DMS79 treated with DMSO at 0.1 percent for 48 hours (cell line): Measurements from ENCODE around the gene CHRNA4.
"Not testable (repeated sequence)": the region's sequence is repeated elsewhere in the genome, so short reads cannot be mapped to it uniquely, and the experiment has no call there.

Experiments
- DNase-seq: peaks from one replicate; lab custom pipeline; 2025; lab: John Stamatoyannopoulos, UW

Gene CHRNA4

GRCh38 chr20:63397946-63398450 is 36.8 kb upstream of the CHRNA4 start:
- DNase-seq: no peak

DNA sequence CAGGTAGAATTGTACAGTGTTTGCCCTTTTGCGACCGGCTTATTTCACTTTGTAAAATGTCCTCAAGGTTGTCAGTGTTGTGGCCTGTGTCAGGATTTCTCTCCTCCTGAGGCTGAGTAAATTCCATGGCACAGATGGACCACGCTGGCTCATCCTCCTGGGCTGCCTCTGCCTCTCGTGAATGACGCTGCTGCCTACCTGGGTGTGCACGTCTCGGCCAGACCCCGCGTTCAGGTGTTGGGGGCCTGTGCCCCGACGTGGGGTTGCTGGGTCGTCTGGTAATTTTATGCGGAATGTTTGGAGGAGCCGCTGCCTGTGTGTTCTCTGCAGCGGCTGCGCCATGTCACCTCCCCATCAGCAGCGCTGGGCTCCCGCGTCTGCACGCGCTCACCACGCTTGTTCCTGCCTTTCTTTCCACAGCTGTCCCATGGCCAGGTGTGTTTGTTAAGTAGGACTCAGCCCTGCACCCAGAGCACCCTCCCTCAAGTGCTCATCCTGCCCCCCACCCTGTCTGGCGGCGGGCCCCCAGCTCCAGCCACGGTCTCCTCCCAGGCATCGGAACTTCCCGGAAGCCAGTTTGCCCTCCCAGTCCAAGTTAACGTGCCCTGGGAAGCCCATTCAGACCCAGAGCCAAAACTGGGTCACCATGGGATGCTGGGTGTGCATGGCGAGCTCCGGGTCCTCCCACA is 36.1 kb upstream of the CHRNA4 start:
- DNase-seq: no peak

DNA sequence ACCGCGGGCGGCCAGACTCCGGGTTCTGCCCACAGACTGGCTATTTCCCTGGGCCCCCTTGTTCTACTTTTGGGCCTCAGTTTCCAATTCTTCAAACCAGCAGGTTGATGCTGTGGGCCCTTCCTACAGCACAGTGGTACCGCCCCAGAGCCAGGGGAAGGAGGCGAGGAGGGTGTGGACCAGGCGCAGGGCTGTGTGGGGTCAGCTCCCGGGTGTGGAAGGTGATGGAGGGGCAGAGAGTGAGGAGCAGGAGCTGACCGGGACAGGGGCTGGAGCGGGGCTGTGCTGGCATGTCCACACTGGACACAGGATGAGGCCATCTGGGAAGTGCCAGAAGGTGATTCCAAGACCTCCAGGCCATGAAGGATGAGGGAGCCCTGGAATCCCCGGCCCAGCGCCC is 35.2 kb upstream of the CHRNA4 start:
- no peak for DNase-seq

GRCh38 chr20:63395723-63396122 is 34.6 kb upstream of the CHRNA4 start:
- no peak for DNase-seq

GRCh38 chr20:63394920-63395455 is 33.8 kb upstream of the CHRNA4 start:
- no peak for DNase-seq

DNA sequence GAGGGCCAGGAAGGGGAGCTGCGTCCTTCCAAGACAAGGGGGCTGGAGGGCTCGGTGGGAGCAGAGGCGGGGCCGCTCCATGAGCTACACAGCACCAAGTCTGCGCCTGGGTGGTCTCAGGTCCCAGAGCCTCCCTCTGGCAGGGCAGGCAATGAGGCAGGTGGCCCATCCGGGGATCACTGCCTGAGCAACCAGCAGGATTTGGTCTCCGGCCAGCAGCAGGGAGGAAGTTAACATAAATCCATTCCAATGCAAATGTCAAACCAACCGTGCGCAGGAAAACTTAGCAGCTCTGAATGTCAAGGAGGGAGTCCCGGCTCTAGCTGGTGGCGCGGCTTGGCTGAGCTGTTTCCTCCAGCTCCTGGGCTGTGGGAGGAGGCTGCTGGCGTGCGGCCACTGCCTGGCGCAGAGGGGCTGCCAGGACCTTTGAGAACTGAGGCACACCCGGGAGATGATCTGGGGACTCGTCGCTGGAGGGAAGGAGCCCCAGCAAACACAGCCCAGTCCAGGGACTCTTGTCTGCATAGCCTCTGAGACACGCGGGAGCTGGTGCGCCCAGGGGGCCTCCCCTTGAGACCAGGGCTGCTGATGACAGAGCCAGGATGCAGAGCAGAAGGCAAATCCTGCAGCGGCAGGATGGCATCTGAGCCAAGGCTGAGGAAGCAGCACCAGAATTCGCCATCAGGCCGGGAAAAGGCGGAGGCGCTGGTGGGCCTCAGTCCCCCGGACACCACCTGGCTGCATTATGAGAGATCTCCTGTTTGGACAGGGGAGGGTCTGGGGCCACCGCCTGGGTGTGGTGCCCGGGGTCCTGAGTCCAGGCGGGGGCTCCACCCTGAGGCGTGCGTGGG is 33.1 kb upstream of the CHRNA4 start:
- DNase-seq: peak; percentile 82

GRCh38 chr20:63393566-63393965 is 32.4 kb upstream of the CHRNA4 start:
- DNase-seq: no peak

DNA sequence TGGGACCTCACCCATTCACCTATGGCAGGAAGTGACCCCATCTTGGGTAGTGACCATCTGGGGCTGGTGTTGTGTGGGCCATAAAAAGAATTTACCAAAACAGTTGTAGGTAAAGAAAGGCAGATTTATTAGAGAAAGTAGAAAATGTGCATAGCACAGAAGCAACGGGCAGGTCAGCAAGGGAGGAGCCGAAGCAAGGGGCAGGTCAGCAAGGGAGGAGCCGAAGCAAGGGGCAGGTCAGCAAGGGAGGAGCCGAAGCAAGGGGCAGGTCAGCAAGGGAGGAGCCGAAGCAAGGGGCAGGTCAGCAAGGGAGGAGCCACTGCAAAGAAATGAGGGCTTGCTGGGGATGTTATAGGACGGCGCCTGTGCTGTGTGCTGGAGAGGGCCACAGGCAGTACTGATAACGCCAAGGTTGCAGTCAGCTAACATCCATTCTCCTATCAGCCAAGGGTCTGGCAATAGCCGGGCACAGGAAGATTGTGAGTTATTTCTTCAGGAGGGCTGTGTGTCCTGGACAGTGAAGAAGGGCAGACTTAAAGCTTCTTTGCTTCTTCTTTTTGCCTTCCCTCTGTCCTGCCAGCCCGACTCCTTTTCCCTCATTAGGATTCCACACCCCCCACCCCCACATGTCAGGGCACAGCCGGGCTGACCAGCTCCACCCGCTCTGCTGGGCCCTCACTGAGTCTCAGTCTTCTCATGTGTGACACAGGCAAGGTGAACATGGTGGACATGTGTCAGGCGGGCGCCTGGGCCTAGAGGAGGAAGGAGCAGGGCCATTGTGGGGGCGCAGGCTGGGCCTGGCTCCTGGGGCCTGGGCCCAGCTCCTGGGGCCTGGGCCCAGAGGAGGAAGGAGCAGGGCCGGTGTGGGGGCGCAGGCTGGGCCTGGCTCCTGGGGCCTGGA is 31.6 kb upstream of the CHRNA4 start:
- DNase-seq: no peak

DNA sequence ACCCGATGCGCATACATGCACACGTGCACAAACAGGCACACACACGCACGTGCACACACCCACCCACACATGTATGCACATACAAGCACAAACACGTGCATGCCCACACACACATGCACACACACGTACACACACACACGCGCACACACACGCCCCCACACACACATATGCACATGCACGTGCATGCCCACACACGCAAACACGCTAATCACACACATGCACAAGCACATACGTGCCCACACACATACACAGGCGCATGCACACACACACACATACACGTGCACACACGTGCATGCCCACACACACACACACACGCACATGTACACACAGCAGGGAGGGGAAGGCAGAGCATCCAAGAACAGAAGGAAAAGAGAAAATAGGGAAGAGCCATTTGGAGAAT is 26.8 kb upstream of the CHRNA4 start:
- DNase-seq: no peak

GRCh38 chr20:63387393-63387792 is 26.2 kb upstream of the CHRNA4 start:
- no peak for DNase-seq

DNA sequence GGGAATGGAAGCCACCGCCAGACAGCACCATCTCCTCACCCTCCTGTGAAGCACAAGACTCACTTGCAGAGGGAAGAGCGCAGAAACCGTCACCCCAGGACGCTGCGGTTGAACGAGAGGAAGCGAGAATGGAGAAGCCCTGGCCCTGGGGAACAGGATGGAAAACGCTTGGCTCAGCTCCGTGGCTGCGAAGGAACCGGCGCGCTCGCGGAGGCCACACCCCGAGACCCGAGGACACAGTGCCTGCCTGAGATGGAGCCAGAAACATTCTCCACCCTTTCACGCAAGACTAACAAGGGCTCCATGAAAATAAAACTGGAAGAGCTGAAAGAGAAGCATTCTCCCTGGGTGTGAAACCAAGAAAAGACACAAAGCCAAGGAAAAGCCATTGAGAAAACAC is 25.3 kb upstream of the CHRNA4 start:
- DNase-seq: peak; percentile 60

- no peak for DNase-seq
Measured at GRCh38 chr20:63385819-63386218, 24.7 kb upstream of the CHRNA4 start.

DNA sequence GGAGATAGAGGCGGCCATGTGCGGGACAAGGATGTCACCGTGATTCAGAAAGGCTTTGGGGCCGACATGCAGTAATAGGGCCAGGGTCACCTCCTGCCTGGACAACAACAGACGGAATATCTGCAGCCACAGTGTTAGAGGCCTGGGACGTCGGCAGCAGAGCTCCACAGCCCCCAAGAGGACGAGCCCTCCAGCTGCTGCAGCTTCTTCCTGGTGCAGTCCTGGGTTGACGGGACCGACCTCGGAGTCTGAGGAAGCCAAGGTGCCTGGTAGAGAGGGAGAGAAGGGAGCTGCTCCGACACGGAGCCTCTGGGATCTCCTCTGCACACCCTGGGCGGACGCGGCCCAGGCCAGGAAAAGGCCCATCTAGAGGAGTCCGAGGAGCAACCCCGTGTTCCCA is 23.2 kb upstream of the CHRNA4 start:
- DNase-seq: no peak

- no peak for DNase-seq
Measured at GRCh38 chr20:63383556-63383955, 22.4 kb upstream of the CHRNA4 start.

DNA sequence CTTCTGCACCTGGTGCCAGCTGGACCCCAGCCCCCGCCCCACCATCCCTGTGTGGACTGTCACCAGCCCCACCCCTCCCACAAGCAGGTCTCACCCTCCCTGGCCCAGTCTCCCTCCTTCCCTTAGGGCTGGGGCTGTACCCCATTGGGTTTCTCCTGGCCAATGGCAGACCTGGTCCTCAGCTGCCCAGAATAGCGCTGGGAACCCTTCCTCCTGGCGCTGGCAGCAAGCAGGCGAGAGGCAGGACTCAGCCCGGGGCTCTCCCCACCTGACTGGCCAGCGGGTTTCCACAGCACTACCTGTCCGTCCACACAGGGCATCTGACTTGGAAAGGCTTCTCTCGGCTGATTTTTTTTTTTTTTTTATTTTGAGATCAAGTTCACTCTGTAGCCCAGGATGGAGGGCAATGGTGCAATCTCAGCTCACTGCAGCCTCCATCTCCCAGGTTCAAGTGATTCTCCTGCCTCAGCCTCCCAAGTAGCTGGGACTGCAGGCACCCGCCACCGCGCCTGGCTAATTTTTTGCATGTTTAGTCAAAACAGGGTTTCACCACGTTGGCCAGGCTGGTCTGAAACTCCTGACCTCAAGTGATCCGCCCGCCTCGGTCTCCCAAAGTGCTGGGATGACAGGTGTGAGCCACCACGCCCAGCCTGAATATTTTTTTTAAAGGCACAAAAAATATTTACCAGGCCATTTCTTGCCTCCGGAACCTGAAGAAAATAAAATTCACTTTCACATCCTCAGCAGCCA is 21.6 kb upstream of the CHRNA4 start:
- no peak for DNase-seq

DNA sequence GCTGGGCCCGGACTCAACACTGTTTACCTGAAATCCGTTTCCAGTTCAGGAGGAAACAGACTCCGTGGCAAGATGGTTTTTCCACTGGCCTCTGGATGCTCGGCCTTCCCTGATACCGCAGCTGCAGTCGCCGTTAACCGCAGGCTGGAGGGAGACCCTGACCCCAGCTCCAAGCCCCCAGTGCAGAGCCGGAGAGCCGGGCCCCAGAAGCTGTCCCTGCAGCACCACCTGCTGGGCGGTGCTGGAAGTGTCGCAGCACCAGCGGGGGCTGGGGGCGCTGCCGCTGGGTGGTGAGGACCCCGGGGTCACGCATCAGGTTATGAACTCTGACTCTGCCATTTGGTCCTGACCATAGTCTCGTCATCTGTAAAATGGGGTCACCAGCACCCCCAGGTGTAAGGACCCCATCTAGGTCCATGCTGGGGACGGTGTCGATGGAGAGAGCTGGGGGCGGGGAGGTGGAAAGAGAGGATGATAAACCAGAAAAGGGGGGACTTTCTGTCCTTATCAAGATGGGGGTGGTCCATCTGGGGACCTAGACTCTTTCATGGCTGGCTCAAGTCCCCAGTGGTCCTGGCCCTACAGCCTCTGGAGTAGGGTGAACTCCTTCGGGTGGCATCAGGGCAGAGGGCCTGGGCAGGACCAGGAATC is 20.8 kb upstream of the CHRNA4 start:
- peak; percentile 34 for DNase-seq

GRCh38 chr20:63380346-63380870 is 19.3 kb upstream of the CHRNA4 start:
- DNase-seq: no peak

- not testable (repeated sequence) for DNase-seq
Measured at GRCh38 chr20:63379872-63380271, 18.7 kb upstream of the CHRNA4 start.

- DNase-seq: no peak
Measured at GRCh38 chr20:63379296-63379695, 18.1 kb upstream of the CHRNA4 start.

DNA sequence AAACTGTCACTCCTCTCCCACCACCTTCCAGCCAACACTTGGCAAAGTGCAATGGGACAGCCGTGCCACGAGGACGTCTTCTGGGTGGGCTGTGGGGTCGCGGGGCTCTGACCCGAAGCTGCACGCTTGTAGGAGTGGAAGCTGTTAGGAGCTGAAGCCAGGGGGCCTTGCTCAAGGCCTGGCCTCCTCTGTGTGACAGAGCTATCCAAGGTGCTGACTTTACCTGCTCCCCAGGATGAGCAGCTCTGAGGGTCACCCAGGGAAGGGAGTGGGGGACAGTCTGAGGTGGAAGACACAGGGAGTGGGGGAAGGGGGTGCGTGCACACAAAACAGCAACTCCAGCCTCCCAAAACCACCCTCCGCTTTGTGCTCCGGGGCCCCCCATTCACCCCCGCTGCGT is 17.5 kb upstream of the CHRNA4 start:
- DNase-seq: no peak
